A673 (cell line): ENCODE data around the gene CAPN10. TPM values are rescaled to one million over a fixed set of nuclear protein-coding genes. Genes with fewer than 3 reads are reported as not detected.
"Not testable (repeated sequence)": the region's sequence is repeated elsewhere in the genome, so short reads cannot be mapped to it uniquely, and the experiment has no call there.

Experiments used
- BruUV-seq: library from RNA; stranded (reverse); fragments of 400-500 nt; replicated peaks from 2 replicates; lab custom pipeline; 2021; lab: Mats Ljungman, UMichigan
- CTCF ChIA-PET: fragments of 300-600 bp; sonication (Branson Sonifier 250); formaldehyde crosslinking; loops from one replicate; lab custom pipeline; 2022; ENCODE audit warnings: antibody characterized with exemption; lab: Charles Lee
- POLR2A ChIA-PET: fragments of 300-600 bp; sonication (Branson Sonifier 250); formaldehyde crosslinking; loops from one replicate; lab custom pipeline; 2022; ENCODE audit warnings: antibody characterized with exemption; ENCODE audit not compliant: low non-redundant PET; lab: Charles Lee
- DNase-seq: peaks from one replicate; pipeline ENCODE4 v3.0.0-alpha.2; 2015; ENCODE audit warnings: low spot score
- H3K27ac ChIP-seq: fragments of 200-600 bp; sonication (generic); 2 replicates; pipeline ENCODE4 v1.5.1; 2016; ENCODE audit warnings: mixed run types, low read depth, mild to moderate bottlenecking, mixed read lengths, antibody characterized with exemption, low read length; ENCODE audit not compliant: poor library complexity, severe bottlenecking
- H3K27me3 ChIP-seq: fragments of 200-600 bp; sonication (generic); replicated peaks from 2 replicates; pipeline ENCODE4 v1.6.1; 2017; ENCODE audit warnings: mixed run types, low read depth, mild to moderate bottlenecking, mixed read lengths, antibody characterized with exemption, low read length; ENCODE audit not compliant: insufficient read depth, poor library complexity
- H3K36me3 ChIP-seq: fragments of 200-600 bp; sonication (generic); 2 replicates; pipeline ENCODE4 v1.6.1; 2016; ENCODE audit warnings: mixed run types, mild to moderate bottlenecking, mixed read lengths, antibody characterized with exemption, low read length; ENCODE audit not compliant: insufficient read depth, poor library complexity, severe bottlenecking
- H3K4me1 ChIP-seq: fragments of 200-600 bp; sonication (generic); 2 replicates; pipeline ENCODE4 v1.6.1; 2017; ENCODE audit warnings: mixed run types, mild to moderate bottlenecking, mixed read lengths, antibody characterized with exemption, low read length; ENCODE audit not compliant: insufficient read depth, poor library complexity, severe bottlenecking
- H3K4me3 ChIP-seq: fragments of 200-600 bp; sonication (generic); 2 replicates; pipeline ENCODE4 v1.5.1; 2016; ENCODE audit warnings: low read depth, mixed run types, mild to moderate bottlenecking, mixed read lengths, low read length; ENCODE audit not compliant: poor library complexity, severe bottlenecking
- H3K9me3 ChIP-seq: fragments of 200-600 bp; sonication (generic); 2 replicates; pipeline ENCODE4 v1.6.1; 2016; ENCODE audit warnings: mixed run types, low read depth, mild to moderate bottlenecking, mixed read lengths, antibody characterized with exemption, low read length; ENCODE audit not compliant: poor library complexity, severe bottlenecking
- CTCF ChIP-seq: fragments of 300-800, 200-600 bp; sonication (generic); conservative IDR thresholded peaks from 2 replicates; pipeline ENCODE4 v1.5.1; 2017; ENCODE audit warnings: low read depth, mild to moderate bottlenecking, antibody characterized with exemption, low read length, moderate library complexity, mixed read lengths
- EZH2 ChIP-seq: fragments of 200-600 bp; sonication (generic); IDR thresholded peaks from 2 replicates; pipeline ENCODE4 v1.6.1; 2017; ENCODE audit warnings: borderline replicate concordance, low read depth, mild to moderate bottlenecking, mixed read lengths, antibody characterized with exemption, low read length; ENCODE audit not compliant: poor library complexity, severe bottlenecking
- intact Hi-C: fragments of 100-400 bp; cut with micrococcal nuclease; formaldehyde crosslinking; loops from one replicate; pipeline ENCODE4 v1.10.0; 2022; ENCODE audit not compliant: unreplicated experiment
- total RNA-seq: library from RNA; stranded (reverse); gene quantifications from 2 replicates; pipeline ENCODE4 v1.2.3, GENCODE V29; 2021

Gene CAPN10
- total RNA-seq, 1 experiment from 2014 or later, result 43.5 TPM

GRCh38 chr2:240616860-240617666 lies 30.5 kb downstream of the CAPN10 start:
- H3K4me1 ChIP-seq, H3K36me3 ChIP-seq, DNase-seq, BruUV-seq, POLR2A ChIA-PET, H3K4me3 ChIP-seq, intact Hi-C loops, H3K27ac ChIP-seq, CTCF ChIA-PET, H3K9me3 ChIP-seq, H3K27me3 ChIP-seq: not testable (repeated sequence)
- peak; percentile 15; the same call in 1 of the 2 replicates for TF ChIP-seq CTCF

- CTCF ChIA-PET, result no interaction called here
- intact Hi-C loops, result no loop called here
- H3K4me3 ChIP-seq, result no peak overlapping the region
- no peaks in the 10 kb centered on the region for H3K36me3 ChIP-seq
- no peaks in the 10 kb centered on the region for H3K27me3 ChIP-seq
- DNase-seq, result no peak
- no peak overlapping the region for H3K27ac ChIP-seq
- BruUV-seq, result no TSS peak
- TF ChIP-seq CTCF, result no peak
- no peak for TF ChIP-seq EZH2
- H3K4me1 ChIP-seq, result peaks cover 6% of the 10 kb centered on the region
- H3K9me3 ChIP-seq, result no peaks in the 10 kb centered on the region
- POLR2A ChIA-PET, result no interaction called here
Measured at GRCh38 chr2:240618776-240619175, 32.2 kb downstream of the CAPN10 start.

- no peak overlapping the region for H3K27ac ChIP-seq
- H3K36me3 ChIP-seq, result no peaks in the 10 kb centered on the region
- no peaks in the 10 kb centered on the region for H3K27me3 ChIP-seq
- ChIA-PET CTCF (no interaction called here), POLR2A (no interaction called here)
- DNase-seq, result no peak
- no TSS peak for BruUV-seq
- no peak overlapping the region for H3K4me3 ChIP-seq
- H3K9me3 ChIP-seq, result no peaks in the 10 kb centered on the region
- H3K4me1 ChIP-seq, result peaks cover 6% of the 10 kb centered on the region
- TF ChIP-seq EZH2 (no peak), CTCF (no peak)
- intact Hi-C loops, result no loop called here
Measured at GRCh38 chr2:240619506-240620148, 33.1 kb downstream of the CAPN10 start.
